ENCODE data around the gene CEP112.

DNA sequence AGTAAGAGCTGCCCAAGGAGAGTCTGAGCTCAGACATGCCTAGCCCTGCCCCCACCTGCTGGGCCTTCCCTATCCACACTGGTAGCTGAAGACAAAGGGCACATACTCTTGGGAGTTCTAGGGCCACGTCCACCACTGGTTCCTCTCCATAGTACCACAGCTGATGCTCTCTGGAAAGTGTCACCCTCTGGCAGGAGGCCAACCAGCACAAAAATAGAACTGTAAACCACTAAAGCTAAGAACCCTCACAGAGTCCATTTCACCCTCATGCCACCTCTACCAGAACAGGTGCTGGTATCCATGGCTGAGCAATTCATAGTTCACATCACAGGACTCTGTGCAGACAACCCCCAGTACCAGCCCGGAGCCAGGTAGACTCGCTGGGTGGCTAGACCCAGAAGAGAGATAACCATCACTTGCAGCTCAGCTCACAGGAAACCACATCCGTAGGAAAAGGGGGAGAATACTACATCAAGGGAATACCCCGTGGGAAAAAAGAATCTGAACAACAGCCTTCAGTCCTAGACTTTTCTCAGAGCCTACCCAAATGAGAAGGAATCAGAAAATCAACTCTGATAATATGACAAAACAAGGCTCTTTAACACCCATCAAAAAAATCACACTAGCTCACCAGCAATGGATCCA lies 115.3 kb downstream of the CEP112 start:
- TF ChIP-seq, protein P1, sequence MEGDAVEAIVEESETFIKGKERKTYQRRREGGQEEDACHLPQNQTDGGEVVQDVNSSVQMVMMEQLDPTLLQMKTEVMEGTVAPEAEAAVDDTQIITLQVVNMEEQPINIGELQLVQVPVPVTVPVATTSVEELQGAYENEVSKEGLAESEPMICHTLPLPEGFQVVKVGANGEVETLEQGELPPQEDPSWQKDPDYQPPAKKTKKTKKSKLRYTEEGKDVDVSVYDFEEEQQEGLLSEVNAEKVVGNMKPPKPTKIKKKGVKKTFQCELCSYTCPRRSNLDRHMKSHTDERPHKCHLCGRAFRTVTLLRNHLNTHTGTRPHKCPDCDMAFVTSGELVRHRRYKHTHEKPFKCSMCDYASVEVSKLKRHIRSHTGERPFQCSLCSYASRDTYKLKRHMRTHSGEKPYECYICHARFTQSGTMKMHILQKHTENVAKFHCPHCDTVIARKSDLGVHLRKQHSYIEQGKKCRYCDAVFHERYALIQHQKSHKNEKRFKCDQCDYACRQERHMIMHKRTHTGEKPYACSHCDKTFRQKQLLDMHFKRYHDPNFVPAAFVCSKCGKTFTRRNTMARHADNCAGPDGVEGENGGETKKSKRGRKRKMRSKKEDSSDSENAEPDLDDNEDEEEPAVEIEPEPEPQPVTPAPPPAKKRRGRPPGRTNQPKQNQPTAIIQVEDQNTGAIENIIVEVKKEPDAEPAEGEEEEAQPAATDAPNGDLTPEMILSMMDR (IDR thresholded peaks at IDR 0.05; ENCODE audit: low read length): no peak
- TF ChIP-seq EZH2phosphoT487 (IDR thresholded peaks at IDR 0.05; ENCODE audit: low read length): no peak

Data from MM.1S (cell line).